Liver (tissue), 9 donors: ENCODE measurements around the gene MCUR1. TPM values are rescaled to one million over a fixed set of nuclear protein-coding genes. Genes with fewer than 3 reads are reported as not detected.

ENCODE experiments used
- DNase-seq: peaks from one replicate; pipeline ENCODE4 v3.0.0-alpha.2; 2017; ENCODE audit warnings: low spot score
- H3K27ac ChIP-seq, 2 donors: one replicate each; pipeline ENCODE4 v1.7.0; 2013; ENCODE audit warnings: inconsistent platforms in 2 of 2, low read length in 2 of 2, control low read depth in 1 of 2, low read depth in 1 of 2, mild to moderate bottlenecking in 1 of 2
- H3K27me3 ChIP-seq, 4 donors: one replicate each; pipeline versions ENCODE4 v1.6.1 to v1.7.0; 2013; ENCODE audit warnings: low read length in 3 of 4, inconsistent platforms in 1 of 4, mild to moderate bottlenecking in 1 of 4, moderate library complexity in 1 of 4; ENCODE audit not compliant: control insufficient read depth in 4 of 4, insufficient read depth in 4 of 4
- H3K36me3 ChIP-seq, 4 donors: one replicate each; pipeline versions ENCODE4 v1.6.1 to v1.7.0; 2013; ENCODE audit warnings: low read length in 3 of 4, mild to moderate bottlenecking in 3 of 4, low read depth in 1 of 4, moderate library complexity in 1 of 4; ENCODE audit not compliant: control insufficient read depth in 4 of 4, insufficient read depth in 3 of 4
- H3K4me1 ChIP-seq, 4 donors: one replicate each; pipeline versions ENCODE4 v1.6.1 to v1.7.0; 2013; ENCODE audit warnings: low read length in 3 of 4, mild to moderate bottlenecking in 3 of 4, moderate library complexity in 1 of 4; ENCODE audit not compliant: control insufficient read depth in 4 of 4, insufficient read depth in 4 of 4
- H3K4me3 ChIP-seq, 3 donors: one replicate each; pipeline versions ENCODE4 v1.6.1 to v1.7.0; 2013; ENCODE audit warnings: low read length in 3 of 3, control low read depth in 1 of 3, low read depth in 1 of 3, mild to moderate bottlenecking in 1 of 3
- H3K9ac ChIP-seq, 2 donors: one replicate each; pipeline ENCODE4 v1.7.0; 2013; ENCODE audit warnings: low read length in 2 of 2, mild to moderate bottlenecking in 2 of 2, moderate library complexity in 2 of 2, control low read depth in 1 of 2, low read depth in 1 of 2
- H3K9me3 ChIP-seq, 4 donors: one replicate each; pipeline versions ENCODE4 v1.6.1 to v1.7.0; 2013; ENCODE audit warnings: low read length in 3 of 4; ENCODE audit not compliant: control insufficient read depth in 4 of 4
- EGR1 ChIP-seq, 2 donors: IDR thresholded peaks; 2 replicates each; pipeline ENCODE4 v1.6.1; 2016 to 2018; ENCODE audit warnings: antibody characterized with exemption in 2 of 2, low read depth in 2 of 2
- FOXA1 ChIP-seq: IDR thresholded peaks from 2 replicates; pipeline ENCODE4 v1.6.1; 2016; ENCODE audit warnings: antibody characterized with exemption
- FOXA2 ChIP-seq: IDR thresholded peaks from 2 replicates; pipeline ENCODE4 v1.6.1; 2016; ENCODE audit warnings: antibody characterized with exemption
- GABPA ChIP-seq, 2 donors: IDR thresholded peaks in 1 of 2; conservative IDR thresholded peaks in 1 of 2; 2 replicates each; pipeline ENCODE4 v1.6.1; 2016; ENCODE audit warnings: antibody characterized with exemption in 2 of 2, mild to moderate bottlenecking in 1 of 2, moderate library complexity in 1 of 2
- HNF4A ChIP-seq, 2 donors: conservative IDR thresholded peaks; 2 replicates each; pipeline ENCODE4 v1.6.1; 2016; ENCODE audit warnings: antibody characterized with exemption in 2 of 2, mild to moderate bottlenecking in 2 of 2
- HNF4G ChIP-seq: IDR thresholded peaks from 2 replicates; pipeline ENCODE4 v1.6.1; 2016; ENCODE audit warnings: antibody characterized with exemption
- JUND ChIP-seq, 2 donors: IDR thresholded peaks; 2 replicates each; pipeline ENCODE4 v1.6.1; 2016; ENCODE audit warnings: antibody characterized with exemption in 2 of 2
- NR2F2 ChIP-seq: IDR thresholded peaks from 2 replicates; pipeline ENCODE4 v1.6.1; 2016; ENCODE audit warnings: antibody characterized with exemption
- RAD21 ChIP-seq, 2 donors: IDR thresholded peaks; 2 replicates each; pipeline ENCODE4 v1.6.1; 2016; ENCODE audit warnings: antibody characterized with exemption in 2 of 2, mild to moderate bottlenecking in 2 of 2
- RXRA ChIP-seq, 2 donors: IDR thresholded peaks; 2 replicates each; pipeline ENCODE4 v1.6.1; 2017 to 2018; ENCODE audit warnings: antibody characterized with exemption in 2 of 2, mild to moderate bottlenecking in 1 of 2
- SP1 ChIP-seq: IDR thresholded peaks from 2 replicates; pipeline ENCODE4 v1.6.1; 2018; ENCODE audit warnings: antibody characterized with exemption, mild to moderate bottlenecking
- TAF1 ChIP-seq: conservative IDR thresholded peaks from 2 replicates; pipeline ENCODE4 v1.6.1; 2016; ENCODE audit warnings: antibody characterized with exemption, mild to moderate bottlenecking
- YY1 ChIP-seq: IDR thresholded peaks from 2 replicates; pipeline ENCODE4 v1.6.1; 2016; ENCODE audit warnings: antibody characterized with exemption, mild to moderate bottlenecking
- WGBS: extraction: QIAGEN DNeasy Blood & Tissue Kit; methylation state at CpG from one replicate; pipeline ENCODE4 v1.1.7; 2013; 5-methylcytosine and 5-hydroxymethylcytosine counted together
- polyA plus RNA-seq, 2 donors: library from polyadenylated mRNA; stranded (reverse) in 1 of 2; unstranded in 1 of 2; fragments of 200-250 nt in 1 of 2; fragments of >200 nt in 1 of 2; fragmentation: Nextera tagmentation in 1 of 2; extraction: Ambion mirVana in 1 of 2; gene quantifications; one replicate each; pipeline versions ENCODE4 v1.2.1 to v1.2.3, GENCODE V29; 2013 to 2015
- total RNA-seq, 2 donors: library from RNA; depleted of rRNA; stranded (reverse); fragments of >200 nt; gene quantifications; one replicate each; pipeline ENCODE4 v1.2.3, GENCODE V29; 2014
- TF ChIP-seq, protein P1 (sequence below): fragments of 150-350 bp; IDR thresholded peaks from 2 replicates; pipeline ENCODE4 v1.5.1; 2017; ENCODE audit warnings: improper control_type of control experiment, low read depth, low read length; ENCODE audit not compliant: missing input control
- TF ChIP-seq, protein P2 (sequence below): IDR thresholded peaks from 2 replicates; pipeline ENCODE4 v1.6.1; 2016; ENCODE audit warnings: antibody characterized with exemption
- TF ChIP-seq, protein P3 (sequence below): IDR thresholded peaks from 2 replicates; pipeline ENCODE4 v1.6.1; 2016; ENCODE audit warnings: antibody characterized with exemption
- TF ChIP-seq, protein P4 (sequence below): IDR thresholded peaks from 2 replicates; pipeline ENCODE4 v1.6.1; 2016; ENCODE audit warnings: antibody characterized with exemption
- TF ChIP-seq, protein P5 (sequence below): IDR thresholded peaks from 2 replicates; pipeline ENCODE4 v1.6.1; 2016; ENCODE audit warnings: antibody characterized with exemption, mild to moderate bottlenecking
- donor health status: healthy.
- donor health status: healthy.
- donor health status: healthy.
- donor health status: healthy.
- donor health status: healthy.

Gene MCUR1
- total and polyA plus RNA-seq, 4 donors: 7.3 to 17.3 (median 7.4) TPM

DNA sequence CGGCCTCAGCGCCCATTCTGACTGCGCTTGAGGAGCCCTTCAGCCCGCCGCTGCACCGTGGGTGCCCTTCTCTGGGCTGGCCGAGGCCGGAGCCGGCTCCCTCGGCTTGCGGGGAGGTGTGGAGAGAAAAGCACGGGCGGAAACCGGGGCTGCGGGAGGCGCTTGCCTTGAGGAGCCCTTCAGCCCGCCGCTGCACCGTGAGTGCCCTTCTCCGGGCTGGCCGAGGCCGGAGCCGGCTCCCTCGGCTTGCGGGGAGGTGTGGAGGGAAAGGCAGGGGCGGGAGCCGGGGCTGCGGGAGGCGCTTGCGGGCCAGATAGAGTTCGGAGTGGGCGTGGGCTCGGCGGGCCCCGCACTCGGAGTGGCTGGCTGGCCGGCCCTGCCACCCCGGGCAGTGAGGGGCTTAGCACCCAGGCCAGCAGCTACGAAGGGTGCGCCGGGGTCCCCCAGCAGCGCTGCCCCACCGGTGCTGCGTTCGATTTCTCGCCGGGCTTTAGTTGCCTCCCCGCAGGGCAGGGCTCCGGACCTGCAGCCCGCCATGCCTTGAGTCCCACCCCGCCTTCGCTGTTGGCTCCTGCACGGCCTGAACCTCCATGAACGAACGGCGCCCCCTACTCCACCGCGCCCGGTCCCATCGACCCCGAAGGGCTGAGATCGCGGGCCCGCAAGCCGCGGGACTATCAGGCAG lies 45.7 kb upstream of the MCUR1 start:
- H3K9ac ChIP-seq: no peak overlapping the region
- H3K36me3 ChIP-seq: no peaks in the 10 kb centered on the region
- H3K4me1 ChIP-seq: peaks cover 2 to 7% (median 6%) of the 10 kb centered on the region in 4 donors
- peaks cover 0 to 3% (median 0%) of the 10 kb centered on the region in 4 donors for H3K27me3 ChIP-seq
- peaks cover 0 to 5% (median 0%) of the 10 kb centered on the region in 4 donors for H3K9me3 ChIP-seq
- peak; percentile 35 for DNase-seq
- no peak for TF ChIP-seq SP1
- no peak for TF ChIP-seq FOXA2
- TF ChIP-seq FOXA1: no peak
- no peak for TF ChIP-seq RAD21 (IDR thresholded peaks at IDR 0.05)
- no peak for TF ChIP-seq RXRA (IDR thresholded peaks at IDR 0.05)
- TF ChIP-seq EGR1 (IDR thresholded peaks at IDR 0.05; ENCODE audit: low read depth in 2 of 2): no peak
- no peak for TF ChIP-seq YY1
- TF ChIP-seq JUND (IDR thresholded peaks at IDR 0.05): no peak
- no peak for TF ChIP-seq GABPA (IDR thresholded peaks at IDR 0.05 in 1 of 2, conservative IDR thresholded peaks at IDR 0.05 in 1 of 2)
- TF ChIP-seq, protein P1, sequence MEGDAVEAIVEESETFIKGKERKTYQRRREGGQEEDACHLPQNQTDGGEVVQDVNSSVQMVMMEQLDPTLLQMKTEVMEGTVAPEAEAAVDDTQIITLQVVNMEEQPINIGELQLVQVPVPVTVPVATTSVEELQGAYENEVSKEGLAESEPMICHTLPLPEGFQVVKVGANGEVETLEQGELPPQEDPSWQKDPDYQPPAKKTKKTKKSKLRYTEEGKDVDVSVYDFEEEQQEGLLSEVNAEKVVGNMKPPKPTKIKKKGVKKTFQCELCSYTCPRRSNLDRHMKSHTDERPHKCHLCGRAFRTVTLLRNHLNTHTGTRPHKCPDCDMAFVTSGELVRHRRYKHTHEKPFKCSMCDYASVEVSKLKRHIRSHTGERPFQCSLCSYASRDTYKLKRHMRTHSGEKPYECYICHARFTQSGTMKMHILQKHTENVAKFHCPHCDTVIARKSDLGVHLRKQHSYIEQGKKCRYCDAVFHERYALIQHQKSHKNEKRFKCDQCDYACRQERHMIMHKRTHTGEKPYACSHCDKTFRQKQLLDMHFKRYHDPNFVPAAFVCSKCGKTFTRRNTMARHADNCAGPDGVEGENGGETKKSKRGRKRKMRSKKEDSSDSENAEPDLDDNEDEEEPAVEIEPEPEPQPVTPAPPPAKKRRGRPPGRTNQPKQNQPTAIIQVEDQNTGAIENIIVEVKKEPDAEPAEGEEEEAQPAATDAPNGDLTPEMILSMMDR: no peak
- TF ChIP-seq, protein P2, sequence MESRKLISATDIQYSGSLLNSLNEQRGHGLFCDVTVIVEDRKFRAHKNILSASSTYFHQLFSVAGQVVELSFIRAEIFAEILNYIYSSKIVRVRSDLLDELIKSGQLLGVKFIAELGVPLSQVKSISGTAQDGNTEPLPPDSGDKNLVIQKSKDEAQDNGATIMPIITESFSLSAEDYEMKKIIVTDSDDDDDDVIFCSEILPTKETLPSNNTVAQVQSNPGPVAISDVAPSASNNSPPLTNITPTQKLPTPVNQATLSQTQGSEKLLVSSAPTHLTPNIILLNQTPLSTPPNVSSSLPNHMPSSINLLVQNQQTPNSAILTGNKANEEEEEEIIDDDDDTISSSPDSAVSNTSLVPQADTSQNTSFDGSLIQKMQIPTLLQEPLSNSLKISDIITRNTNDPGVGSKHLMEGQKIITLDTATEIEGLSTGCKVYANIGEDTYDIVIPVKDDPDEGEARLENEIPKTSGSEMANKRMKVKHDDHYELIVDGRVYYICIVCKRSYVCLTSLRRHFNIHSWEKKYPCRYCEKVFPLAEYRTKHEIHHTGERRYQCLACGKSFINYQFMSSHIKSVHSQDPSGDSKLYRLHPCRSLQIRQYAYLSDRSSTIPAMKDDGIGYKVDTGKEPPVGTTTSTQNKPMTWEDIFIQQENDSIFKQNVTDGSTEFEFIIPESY: no peak
- no peak for TF ChIP-seq TAF1
- TF ChIP-seq, protein P3, sequence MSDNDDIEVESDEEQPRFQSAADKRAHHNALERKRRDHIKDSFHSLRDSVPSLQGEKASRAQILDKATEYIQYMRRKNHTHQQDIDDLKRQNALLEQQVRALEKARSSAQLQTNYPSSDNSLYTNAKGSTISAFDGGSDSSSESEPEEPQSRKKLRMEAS: no peak
- TF ChIP-seq, protein P4, sequence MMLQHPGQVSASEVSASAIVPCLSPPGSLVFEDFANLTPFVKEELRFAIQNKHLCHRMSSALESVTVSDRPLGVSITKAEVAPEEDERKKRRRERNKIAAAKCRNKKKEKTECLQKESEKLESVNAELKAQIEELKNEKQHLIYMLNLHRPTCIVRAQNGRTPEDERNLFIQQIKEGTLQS: no peak
- TF ChIP-seq NR2F2: no peak
- TF ChIP-seq HNF4A (conservative IDR thresholded peaks at IDR 0.05): no peak
- TF ChIP-seq HNF4G: no peak
- TF ChIP-seq, protein P5, sequence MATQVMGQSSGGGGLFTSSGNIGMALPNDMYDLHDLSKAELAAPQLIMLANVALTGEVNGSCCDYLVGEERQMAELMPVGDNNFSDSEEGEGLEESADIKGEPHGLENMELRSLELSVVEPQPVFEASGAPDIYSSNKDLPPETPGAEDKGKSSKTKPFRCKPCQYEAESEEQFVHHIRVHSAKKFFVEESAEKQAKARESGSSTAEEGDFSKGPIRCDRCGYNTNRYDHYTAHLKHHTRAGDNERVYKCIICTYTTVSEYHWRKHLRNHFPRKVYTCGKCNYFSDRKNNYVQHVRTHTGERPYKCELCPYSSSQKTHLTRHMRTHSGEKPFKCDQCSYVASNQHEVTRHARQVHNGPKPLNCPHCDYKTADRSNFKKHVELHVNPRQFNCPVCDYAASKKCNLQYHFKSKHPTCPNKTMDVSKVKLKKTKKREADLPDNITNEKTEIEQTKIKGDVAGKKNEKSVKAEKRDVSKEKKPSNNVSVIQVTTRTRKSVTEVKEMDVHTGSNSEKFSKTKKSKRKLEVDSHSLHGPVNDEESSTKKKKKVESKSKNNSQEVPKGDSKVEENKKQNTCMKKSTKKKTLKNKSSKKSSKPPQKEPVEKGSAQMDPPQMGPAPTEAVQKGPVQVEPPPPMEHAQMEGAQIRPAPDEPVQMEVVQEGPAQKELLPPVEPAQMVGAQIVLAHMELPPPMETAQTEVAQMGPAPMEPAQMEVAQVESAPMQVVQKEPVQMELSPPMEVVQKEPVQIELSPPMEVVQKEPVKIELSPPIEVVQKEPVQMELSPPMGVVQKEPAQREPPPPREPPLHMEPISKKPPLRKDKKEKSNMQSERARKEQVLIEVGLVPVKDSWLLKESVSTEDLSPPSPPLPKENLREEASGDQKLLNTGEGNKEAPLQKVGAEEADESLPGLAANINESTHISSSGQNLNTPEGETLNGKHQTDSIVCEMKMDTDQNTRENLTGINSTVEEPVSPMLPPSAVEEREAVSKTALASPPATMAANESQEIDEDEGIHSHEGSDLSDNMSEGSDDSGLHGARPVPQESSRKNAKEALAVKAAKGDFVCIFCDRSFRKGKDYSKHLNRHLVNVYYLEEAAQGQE: no peak
- H3K27ac ChIP-seq: no peak overlapping the region
- WGBS: 28% methylated on average over 66 of the region's 66 CpGs
- H3K4me3 ChIP-seq: peak overlapping the region in 2 of 3 donors; percentile 2 to 47
